Measurements from ENCODE around the gene KLHL9.
"Not testable (repeated sequence)": the region's sequence is repeated elsewhere in the genome, so short reads cannot be mapped to it uniquely, and the experiment has no call there.

KLHL9 gene, protein sequence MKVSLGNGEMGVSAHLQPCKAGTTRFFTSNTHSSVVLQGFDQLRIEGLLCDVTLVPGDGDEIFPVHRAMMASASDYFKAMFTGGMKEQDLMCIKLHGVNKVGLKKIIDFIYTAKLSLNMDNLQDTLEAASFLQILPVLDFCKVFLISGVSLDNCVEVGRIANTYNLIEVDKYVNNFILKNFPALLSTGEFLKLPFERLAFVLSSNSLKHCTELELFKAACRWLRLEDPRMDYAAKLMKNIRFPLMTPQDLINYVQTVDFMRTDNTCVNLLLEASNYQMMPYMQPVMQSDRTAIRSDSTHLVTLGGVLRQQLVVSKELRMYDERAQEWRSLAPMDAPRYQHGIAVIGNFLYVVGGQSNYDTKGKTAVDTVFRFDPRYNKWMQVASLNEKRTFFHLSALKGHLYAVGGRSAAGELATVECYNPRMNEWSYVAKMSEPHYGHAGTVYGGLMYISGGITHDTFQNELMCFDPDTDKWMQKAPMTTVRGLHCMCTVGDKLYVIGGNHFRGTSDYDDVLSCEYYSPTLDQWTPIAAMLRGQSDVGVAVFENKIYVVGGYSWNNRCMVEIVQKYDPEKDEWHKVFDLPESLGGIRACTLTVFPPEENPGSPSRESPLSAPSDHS

DNA sequence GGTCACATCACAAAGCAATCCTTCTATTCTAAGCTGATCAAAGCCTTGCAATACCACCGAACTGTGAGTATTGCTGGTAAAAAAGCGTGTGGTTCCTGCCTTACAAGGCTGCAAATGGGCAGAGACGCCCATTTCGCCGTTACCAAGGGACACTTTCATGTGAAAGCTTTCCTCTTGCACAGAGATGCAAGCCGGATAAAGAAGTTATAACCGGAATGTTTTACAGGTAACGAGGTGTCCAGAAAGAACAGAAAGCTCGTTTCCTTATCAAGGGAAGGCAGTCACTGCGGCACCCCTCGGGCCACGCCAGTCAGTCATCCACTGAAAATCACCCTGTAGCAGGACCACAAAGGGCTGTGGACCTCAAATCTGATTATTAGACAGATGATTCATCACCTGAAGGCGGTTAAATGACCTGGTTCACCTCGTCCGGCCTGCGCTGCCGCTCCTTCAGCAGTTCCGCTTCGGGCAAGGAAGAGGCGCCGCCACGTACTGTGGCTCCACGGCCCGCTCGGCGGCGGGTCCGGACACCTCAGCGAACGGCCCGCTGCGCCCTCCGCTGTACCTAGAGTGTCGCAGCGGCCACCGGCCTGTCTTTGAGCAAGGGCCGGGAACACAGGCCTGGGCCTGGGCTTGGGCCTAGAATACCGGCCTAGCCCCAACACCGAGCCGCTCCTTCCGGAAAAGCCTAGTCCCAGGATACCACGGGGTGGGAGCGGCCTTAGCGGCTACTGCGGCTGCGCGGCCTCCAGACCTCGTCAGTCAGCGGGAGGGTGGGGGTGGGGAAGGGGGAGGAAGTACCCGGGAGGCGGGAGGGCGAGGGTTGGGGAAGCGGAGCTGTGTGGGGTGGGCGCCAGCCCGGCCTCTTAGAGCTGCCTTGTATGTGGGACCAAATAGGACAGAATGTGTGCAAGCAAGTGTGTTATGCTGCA lies at the start of gene KLHL9:
Gene KLHL9, minus strand, starts transcription at position 704 of the 932 bp plus-strand sequence. Its CDS starts 545 bp downstream, at position 159.
- peak; percentile 82 for DNase-seq (ENCODE audit: extremely low read depth, low read depth)
- TF ChIP-seq, protein P1, sequence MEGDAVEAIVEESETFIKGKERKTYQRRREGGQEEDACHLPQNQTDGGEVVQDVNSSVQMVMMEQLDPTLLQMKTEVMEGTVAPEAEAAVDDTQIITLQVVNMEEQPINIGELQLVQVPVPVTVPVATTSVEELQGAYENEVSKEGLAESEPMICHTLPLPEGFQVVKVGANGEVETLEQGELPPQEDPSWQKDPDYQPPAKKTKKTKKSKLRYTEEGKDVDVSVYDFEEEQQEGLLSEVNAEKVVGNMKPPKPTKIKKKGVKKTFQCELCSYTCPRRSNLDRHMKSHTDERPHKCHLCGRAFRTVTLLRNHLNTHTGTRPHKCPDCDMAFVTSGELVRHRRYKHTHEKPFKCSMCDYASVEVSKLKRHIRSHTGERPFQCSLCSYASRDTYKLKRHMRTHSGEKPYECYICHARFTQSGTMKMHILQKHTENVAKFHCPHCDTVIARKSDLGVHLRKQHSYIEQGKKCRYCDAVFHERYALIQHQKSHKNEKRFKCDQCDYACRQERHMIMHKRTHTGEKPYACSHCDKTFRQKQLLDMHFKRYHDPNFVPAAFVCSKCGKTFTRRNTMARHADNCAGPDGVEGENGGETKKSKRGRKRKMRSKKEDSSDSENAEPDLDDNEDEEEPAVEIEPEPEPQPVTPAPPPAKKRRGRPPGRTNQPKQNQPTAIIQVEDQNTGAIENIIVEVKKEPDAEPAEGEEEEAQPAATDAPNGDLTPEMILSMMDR (IDR thresholded peaks at IDR 0.05; ENCODE audit: low read depth, low read length), result no peak

DNA sequence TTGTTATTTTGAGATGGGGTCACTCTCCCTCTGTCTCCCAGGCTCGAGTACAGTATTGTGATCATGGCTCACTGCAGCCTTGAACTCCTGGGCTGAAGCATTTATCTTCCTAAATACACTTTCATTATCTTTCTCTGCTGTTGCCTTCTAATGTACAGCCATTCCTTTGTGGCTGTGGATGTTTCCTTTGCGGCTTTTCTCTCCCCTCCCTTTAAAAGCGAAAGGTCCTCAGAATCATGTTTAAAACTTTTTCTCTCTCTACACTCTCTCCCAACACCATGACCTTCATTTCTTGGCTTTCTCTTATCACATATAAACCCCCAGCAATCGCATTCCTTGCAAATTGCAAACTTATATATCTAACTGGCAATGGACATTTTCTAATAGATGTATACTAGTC lies 48.4 kb upstream of the KLHL9 start:
- DNase-seq (ENCODE audit: extremely low read depth, low read depth), result no peak
- TF ChIP-seq, protein P1 (IDR thresholded peaks at IDR 0.05; ENCODE audit: low read depth, low read length), result no peak

DNA sequence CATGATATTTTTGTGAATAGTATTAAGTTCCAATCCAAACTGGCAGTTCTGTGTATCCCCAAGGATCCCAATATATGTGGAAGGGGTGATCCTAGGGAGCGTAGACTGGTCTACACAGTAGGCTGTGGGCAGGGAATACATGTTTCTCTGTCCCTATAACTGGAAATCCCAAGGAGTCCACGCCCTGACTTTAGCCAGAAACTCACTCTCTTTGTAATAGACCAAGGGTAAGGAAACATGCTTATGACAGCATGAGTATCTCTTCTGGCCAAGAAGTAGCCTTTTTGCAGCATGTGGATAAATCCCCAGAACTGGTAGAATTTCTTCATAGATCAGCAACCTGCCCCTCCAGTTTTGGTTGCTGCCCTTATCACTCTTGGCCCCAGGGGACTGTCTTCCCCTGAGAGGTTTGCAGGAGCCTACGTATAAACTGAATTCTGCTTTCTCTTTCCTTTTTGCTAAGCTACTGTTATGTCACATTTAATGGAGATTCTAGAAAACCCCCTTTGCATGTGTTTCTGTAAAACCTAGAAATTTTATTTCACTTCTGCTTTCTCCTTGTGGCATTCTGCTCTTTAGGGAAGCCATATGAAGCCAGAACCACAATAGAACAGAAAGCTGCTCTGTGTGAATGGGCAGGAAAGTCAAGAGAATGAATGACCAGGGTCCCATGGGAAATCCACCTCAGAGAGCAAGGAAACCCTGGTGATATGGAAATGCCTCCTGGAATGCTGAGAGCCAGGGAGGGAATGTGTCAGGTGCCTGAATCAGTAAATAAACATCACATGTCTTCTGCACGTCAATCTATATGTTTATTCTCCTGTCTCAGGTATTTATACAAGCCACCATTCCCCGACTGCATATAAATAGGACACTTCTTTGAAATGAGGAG lies 46.5 kb upstream of the KLHL9 start:
- TF ChIP-seq, protein P1 (IDR thresholded peaks at IDR 0.05; ENCODE audit: low read depth, low read length), result no peak
- DNase-seq (ENCODE audit: extremely low read depth, low read depth), result no peak

DNA sequence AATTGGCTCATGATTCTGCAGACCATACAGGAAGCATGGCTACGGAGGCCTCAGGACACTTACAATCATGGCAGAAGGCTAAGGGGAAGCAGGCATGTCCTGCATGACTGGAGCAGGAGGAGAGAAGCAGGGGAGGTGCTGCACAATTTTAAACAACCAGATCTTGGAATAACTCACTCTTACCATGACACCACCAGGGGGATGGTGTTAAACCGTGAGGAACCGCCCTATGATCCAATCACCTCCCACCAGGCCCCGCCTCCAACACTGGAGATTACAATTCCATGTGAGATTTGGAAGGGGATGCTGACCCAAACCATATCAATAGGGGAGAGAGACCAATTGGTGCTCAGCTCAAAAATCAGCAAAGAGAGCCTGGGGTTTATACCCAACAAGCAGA lies 36.3 kb upstream of the KLHL9 start:
- DNase-seq (ENCODE audit: extremely low read depth, low read depth), result not testable (repeated sequence)

DNA sequence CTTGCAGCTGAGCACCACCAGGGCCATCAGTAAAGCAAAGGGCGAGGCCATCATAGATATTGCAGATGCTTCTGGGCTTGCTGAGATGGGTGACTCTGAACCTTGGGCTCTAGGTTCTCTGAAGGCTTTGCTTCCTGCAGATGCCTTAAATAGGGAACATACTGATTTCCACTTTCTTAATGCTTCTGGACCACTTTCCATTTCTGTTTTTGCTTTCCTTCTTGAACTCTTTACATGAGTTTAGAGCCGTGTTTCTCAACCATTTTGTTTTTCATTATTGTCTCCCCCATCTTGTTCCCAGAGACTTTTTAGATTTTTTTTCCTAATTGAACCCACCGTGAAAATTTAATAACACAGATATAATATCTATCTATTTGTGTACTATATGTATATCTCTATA lies 32.8 kb upstream of the KLHL9 start, which contains the start of gene IFNA13:
Gene IFNA13, minus strand, starts transcription at position 101 of the 400 bp plus-strand sequence. Its CDS starts 47 bp downstream, at position 54.
- TF ChIP-seq, protein P1 (IDR thresholded peaks at IDR 0.05; ENCODE audit: low read depth, low read length), result no peak
- DNase-seq (ENCODE audit: extremely low read depth, low read depth), result no peak

DNA sequence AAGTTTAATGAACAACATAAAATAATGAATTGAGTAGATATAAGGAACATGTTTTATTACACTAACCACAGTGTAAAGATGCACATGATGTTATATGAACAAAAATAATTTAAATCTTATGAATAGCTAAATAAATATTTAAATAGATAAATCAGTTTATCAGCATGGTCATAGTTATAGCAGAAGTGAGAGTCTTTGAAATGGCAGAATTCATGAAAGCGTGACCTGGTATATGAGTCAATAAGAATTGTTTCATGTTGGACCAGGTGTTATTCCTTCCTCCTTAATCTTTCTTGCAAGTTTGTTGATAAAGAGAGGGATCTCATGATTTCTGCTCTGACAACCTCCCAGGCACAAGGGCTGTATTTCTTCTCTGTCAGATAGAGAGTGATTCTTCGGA lies 32.0 kb upstream of the KLHL9 start:
- not testable (repeated sequence) for DNase-seq (ENCODE audit: extremely low read depth, low read depth)

DNA sequence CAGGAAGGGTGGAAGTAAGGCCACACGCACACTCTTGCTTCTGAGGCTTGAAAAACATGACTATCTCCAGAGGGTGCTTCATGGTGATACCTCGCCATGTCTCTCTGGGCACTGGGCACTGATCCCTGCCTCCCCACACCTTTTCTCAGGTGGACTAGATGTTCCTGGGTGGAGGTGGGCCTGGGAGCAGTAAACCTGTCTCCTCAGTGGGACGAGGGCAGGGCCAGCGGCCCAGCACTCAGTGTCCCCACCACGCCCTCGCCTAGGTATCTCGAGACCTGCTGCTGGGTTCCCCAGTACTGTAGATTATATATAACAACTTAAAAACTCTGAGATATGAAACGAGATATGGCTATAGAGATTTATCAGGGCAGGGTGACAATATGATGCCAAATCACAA lies 27.1 kb upstream of the KLHL9 start:
- no peak for DNase-seq (ENCODE audit: extremely low read depth, low read depth)

More for the DNA sequence above, 27.1 kb upstream of the KLHL9 start:
- TF ChIP-seq, protein P1 (IDR thresholded peaks at IDR 0.05; ENCODE audit: low read depth, low read length), result no peak

Data from AG09319 (cell line).